Epidermal melanocyte (primary cell): Measurements from ENCODE around the gene SEMA3G.

Source experiments
- DNase-seq: peaks from one replicate; pipeline ENCODE4 v3.0.0; 2011; ENCODE audit warnings: low spot score; ENCODE audit not compliant: insufficient read length

Gene SEMA3G

DNA sequence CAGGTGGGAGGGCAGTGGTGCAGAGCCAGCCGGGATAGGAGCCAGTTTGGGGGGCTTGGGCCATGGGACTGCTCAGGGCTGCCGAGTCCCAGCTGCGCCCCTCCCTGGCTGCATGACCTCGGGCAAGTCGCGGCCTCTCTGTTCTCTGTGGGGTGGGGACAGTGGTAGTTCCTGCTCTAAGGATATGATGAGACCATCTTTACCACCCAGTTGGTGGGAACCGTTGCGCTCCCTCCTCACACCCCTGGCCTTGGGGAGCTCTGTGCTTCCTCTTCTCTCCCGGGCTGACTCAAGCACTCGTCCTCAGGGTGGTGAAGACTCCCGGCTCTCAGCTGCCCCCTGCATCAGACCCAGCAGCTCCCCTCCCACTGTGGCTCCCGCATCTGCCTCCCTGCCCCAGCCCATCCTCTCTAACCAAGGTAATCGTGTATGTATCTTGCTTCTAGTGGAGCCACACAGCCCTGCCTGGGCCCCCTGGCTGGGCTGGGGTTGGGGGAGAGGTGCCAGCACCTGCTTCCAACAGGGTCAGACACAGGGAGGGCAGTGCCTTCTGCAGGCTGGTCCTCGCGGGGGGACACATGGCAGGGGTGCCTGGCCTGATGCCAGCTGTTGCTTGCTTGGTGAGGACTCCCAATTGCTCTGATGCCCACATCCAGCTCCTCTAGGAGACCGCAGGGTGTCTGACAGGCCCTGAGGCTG is 35.1 kb upstream of the SEMA3G start:
- no peak for DNase-seq

DNA sequence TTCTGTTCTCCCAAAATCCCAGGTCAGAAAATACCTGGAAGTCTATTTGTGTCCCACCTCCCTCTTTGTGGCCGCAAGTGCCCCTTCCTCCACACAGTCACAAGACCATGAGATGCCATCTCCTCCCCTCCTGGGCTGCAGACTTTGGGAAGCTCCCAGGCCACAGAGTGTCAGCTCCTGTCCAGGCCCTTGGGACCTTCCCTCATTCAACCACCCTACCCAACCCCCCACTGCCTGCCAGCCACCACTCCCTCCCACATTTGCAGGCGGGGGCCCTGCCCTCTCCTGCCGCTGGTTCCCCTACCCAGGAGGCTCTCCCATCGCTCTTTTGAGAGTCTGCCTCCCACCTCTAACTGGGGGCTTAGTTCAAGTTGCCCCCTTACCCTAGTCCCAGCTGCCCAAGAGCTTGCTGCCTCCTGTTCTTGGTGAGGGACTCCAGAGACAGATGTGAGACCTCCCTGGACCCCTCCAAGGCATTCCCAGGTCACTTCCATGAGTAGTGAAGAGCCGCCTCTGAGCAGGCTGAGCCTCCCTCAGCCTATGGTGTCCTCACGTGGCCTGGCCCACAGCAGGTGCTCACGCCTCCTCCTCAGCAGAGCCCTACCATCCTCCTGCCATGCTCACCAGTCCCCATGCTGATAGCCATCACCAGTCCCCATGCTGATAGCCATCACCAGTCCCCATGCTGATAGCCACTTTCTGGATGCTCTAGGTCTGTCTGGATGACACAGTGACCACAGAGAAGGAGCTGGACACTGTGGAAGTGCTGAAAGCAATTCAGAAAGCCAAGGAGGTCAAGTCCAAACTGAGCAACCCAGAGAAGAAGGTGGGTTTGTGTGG is 34.4 kb upstream of the SEMA3G start:
- no peak for DNase-seq

DNA sequence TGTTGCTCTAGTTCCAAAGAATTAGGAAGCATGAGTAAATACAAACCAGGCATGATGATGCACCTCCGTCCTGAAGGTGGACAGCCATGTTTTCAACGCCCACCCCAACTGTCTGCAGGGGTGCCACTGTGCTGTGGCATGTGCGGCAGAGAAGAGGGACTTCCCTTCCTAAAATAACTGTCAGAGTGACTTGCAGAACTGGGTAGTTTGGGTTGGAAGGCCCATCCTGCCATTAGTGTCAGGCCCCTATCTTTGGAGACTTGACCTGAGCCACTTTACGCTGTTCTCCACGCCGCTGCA is 32.8 kb upstream of the SEMA3G start:
- DNase-seq, result no peak

DNA sequence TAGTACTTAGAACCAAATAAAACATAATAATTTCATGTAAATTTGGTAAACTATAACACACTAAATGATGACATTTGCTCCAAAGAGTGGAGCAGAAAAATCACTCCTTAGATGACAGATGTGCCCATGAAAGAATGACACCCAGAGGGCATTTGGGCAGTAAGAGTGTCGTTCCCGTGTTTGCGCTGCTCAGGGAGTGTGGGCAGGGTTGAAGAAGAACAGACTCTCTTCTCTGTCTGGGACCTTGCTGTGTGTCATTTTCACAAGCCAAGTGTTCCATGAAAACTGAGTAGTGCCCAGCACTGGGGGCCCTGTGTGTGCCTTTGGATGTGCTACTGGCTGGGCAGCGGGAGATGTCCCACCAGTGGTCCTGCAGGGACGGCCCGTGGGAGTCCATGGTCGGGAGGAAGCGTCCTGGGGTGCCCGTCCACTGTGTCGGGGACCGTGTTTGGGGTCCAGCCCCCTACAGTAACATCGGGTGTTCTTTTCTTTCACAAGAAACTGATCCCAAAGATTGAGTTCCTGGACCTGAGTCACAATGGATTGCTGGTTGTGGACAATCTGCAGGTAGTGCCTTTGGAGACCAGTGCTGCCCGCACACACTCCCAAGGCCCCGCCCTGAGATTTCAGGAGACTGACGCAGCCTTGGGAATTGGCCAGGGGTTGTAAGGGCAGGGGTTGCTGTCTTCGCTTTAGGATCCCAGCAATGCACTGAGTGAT is 32.3 kb upstream of the SEMA3G start:
- no peak for DNase-seq

DNA sequence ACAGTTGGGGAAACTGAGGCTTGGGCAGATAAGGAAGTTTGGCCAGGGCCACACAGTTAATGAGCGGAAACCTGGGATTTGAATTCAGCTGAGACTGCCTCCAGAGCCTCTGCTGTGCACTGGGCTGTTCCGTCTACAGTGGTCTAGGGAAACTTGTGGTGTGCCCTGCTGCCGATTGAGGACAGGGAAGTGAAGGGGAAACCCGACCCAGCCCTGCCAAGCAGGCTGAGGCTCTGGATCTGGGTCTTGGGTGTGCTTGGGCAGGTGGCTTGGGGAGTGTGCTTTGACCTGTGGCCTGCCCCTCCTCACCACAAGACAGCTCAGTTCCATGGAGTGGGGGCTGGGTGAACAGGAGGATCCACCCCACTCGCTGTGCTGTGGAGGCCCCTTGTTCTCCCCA is 28.1 kb upstream of the SEMA3G start:
- DNase-seq, result no peak

DNA sequence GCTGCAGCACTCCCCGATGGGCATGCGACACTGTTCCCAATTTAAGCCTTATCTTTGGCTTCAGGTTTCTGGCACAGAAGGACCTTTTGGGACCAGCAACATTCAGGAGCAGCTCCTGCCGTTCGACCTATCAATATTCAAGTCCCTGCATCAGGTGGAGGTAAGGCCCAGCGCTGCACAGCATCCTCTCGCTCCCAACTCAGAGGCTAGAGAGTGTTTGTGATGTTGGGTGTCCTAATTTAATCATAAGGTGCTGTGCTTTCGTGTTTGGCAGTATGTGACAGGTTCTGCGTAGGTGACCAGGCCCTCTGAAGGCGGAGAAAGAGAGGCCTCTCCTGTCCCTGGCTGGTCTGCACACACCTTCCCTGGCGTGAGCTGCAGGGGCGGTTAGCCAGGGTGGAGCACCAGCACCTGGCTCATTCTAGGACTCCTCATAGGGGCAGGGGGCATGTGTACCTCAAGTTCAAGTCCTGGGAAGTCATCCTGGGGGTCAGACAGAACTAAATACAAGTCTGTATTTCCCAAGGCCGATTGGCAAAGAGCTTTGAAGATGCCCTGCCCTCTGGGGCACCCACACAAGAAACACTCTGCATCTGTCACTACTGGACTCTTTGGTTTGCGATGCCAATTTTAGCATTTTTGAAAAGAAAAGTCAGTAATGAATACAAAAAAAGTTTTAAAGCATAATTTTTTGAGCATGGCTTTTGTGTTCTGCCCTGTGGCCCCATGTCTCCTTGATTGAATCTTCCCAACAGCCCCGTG is 27.5 kb upstream of the SEMA3G start:
- no peak for DNase-seq

DNA sequence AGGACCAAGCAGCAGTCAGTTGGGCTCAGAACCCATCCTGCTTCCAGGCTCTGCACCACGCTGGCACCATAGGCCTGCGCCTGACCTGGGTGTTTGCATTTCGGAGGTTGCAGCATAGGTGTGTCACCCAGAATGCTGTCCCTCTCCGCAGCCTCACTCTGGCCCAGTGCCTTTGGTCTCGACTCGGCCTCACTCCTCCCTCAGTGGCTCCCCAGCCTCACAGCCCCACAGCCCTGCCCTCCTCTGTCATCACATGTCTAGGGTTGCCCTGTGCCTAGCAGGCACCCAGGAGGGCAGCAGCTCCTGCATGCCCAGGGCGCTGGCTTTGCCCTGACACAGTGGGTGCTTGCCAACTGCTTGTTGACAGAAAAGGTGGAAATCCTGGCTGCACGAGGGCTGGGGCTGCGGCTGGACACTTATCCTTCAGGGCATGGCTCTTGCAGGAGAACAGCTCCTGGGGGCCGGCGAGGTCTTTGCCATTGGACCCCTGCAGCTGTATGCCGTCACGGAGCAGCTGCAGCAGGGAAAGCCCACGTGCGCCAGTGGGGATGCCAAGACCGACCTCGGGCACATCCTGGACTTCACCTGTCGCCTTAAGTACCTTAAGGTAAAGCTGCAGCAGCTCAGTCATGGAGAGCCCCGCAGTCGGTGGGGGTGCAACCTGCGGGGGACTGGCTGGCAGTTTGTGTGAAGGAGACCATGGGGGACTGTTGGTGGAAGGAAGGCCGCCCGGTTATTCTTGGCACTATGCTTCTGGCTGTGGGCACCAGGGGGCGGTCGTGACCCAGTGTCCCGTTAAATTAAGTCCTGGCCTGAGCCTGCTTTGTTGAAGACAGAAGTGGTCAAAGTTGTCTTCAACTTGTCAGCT is 26.7 kb upstream of the SEMA3G start:
- peak; percentile 57 for DNase-seq

DNA sequence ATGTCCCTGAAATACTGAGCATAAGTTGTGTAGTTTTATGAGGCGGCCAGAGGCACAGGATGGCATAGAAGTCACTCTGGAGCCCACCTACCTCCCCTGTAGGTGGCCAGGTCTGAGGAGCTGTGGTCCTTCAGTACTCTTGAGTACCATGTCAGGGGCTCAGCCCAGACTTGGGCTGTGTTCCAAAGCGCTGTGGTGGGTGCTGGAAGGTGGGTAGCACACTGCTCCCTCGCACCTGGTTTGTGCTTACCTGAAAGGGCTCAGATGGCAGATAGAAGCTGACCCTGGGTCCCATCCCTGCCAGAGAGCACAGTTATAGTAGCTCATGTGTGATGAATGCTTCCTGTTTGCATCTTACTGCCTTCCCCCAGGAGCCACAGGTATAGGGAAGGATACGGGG is 26.0 kb upstream of the SEMA3G start:
- no peak for DNase-seq

DNA sequence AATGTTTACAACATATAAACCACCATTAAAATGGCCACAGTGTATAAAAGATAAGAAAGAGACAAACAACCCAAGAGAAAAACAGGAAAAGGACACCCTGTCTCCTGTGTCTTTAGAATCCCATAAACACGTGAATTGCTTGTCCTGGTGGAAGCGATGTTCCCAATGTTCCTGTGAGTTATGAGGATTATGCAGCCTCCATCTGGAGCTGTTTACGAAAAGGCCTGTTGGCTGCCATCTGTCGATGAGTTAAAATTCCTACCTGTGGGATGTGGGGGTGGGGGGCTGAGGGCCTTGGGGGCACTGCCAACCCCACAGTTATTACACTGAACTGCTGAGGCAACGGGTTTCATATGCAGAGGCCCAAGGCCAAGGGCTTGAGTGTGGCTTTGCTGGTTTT is 24.1 kb upstream of the SEMA3G start:
- no peak for DNase-seq

DNA sequence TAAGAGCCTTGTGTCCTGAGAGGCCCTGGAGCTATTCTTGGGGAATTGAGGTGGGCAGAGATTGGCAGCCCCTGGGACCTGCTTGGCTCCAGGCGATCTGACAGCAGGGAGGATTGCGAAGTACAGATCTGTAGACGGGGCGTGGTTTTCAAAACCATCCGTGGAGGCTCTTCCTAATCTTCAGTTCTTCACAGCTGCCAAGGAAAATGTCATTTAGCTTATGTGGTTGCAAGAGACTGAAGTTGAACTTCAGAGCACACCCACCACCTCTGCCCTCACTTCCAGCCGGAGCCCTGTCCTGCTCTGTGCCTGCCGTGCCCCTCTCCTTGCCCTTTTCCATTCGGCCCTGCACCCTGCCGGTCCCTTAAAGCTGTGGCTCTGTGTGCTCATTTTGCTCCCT is 23.4 kb upstream of the SEMA3G start:
- no peak for DNase-seq

DNA sequence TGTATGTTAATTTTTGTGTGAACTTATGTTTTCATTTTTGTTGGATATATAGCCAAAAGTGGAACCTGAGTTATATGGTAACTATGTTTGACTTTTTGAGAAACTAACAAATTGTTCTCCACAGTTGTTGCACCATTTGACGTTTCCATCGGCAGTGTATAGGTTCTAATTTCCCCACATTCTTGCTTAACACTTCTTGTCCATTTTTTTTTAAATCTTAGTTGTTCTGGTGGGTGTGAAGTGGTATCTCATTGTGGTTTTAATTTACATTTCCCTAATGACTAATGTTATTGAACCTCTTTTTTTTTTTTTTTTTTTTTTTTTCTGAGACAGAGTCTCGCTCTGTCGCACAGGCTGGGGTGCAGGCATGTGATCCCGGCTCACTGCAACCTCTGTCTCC is 18.5 kb upstream of the SEMA3G start:
- DNase-seq, result no peak

DNA sequence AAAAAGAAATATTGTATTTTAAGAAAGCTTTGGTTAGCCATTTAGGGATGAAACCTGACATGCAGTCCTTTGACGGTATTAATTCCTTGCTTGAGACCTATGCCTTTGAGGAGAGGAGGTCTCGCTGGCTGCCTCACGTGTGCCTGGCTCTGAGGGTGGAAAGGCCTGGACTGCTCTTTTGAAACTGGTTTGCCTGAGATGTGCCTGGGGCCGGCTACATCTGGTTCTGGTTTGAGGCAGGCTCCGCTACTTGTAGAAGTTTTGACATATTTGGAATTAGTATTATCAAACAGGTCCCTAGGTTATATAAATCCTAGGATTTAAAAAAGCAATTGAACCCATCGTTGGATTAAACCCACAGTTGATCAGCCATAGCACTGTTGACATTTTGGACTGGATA is 17.0 kb upstream of the SEMA3G start:
- no peak for DNase-seq

DNA sequence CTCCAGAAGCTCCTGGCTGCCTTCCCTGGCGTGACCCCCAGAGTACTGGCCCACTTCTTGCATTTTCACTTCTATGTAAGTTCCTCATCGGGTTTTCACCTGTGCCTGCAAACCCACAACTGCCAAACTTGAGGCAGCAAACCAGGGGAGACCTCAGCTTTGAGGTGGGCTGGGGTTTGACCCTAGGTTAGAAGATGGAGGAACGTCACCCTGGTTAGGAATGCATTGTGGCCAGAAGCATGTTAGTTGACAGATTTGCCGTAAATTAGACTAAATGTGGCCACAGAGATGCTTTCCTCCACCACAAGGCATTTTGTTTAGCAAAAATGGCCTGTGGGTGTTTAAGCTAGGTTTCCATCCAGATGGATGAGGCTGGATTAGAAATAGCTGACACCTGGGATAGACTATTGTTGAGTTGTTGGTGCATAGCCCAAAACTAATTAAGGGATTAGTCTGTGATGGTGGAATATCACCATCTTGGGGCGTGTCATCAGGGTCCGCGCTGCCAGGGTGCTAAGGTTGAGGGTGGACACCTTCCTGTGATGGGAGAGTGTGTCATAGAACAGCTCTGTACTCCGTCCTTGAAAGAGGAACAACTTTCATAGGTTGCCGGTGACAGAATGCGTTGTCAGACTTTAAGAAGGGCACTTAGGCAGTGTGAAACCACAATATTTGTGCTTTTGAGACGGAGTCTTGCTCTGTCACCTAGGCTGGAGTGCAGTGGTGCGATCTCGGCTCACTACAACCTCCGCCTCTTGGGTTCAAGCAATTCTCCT is 14.1 kb upstream of the SEMA3G start:
- no peak for DNase-seq

DNA sequence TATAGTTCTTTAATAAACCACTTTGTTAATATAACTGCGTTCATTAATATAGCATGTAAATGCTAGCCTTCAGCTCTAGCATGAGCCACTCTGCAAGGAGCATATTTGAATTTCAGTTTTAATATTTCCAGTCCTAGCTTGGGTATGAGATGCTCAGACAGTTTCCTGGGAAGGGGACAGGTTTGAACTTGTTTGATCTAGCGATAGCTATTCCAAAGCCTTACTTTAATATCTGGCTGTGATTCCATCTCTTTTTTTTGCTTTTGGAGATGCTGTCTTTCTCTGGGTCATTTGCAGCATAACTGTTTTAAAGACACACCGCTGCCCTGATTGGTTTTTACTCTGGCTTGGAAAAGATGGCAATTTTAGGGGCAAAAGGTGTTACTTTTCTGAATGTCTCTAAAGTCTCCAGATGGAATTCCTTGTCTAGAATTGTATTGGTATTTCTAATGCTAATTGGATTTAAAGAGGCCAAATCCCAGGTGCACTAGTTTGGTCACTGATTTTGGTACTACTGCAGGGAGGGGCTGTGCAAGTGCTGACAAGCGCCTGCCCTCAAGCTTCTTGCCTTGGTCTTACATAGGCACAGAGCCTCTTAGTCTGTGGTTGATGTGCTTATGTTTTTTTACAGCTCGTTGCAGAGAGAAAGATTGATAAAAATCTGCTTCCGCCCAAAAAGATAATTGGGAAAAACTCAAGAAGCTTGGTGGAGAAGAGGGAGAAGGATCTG is 13.3 kb upstream of the SEMA3G start:
- no peak for DNase-seq

DNA sequence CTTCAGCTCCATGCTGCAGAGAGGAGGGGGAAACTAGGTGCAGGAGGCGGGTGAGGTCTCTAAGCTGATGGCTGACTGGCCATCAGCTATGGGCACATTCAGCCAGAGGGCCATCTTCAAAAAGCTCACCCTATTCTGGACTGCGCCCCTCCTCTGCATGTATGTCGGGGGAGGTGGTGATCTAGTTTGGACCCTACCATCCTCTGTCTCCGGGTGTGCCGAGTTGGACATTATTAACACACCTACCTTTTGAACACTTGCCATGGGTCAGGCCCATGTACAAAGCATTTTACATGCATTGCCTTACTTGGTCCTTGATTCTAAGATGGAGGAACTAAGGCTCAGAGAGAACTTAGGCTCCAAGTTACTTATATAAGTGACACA is 11.9 kb upstream of the SEMA3G start:
- DNase-seq, result no peak

DNA sequence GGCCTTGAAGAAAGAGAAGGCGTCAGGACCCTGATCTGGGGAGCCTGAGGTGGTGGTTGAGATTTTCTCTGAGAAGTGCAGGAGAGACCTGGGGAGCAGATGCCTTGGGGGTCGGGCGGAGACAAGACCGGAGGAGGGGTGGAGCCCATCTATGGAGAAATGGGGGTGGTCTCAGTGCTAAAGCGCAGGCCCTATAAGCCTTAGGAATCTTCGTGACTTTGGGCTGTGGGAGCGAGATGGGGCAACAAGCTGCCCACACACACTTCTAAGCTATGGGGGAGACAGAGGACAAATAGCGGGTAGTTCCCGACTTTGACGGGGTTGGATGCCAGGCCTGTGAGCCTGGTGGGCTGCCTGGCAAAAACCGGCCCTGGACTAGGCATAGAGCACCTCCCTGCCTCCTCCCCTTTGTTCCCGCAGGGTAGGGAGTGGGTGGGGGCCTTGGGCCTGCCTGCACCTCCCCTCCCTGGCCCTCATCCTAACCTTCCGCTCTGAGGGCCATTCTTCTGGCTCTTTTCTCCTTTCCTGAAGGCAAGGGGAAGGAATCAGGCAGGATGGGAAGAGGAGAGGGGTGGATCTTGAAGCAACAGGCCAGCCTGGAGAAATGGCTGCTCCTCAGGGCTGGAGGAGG is 11.4 kb upstream of the SEMA3G start:
- peak; percentile 49 for DNase-seq

DNA sequence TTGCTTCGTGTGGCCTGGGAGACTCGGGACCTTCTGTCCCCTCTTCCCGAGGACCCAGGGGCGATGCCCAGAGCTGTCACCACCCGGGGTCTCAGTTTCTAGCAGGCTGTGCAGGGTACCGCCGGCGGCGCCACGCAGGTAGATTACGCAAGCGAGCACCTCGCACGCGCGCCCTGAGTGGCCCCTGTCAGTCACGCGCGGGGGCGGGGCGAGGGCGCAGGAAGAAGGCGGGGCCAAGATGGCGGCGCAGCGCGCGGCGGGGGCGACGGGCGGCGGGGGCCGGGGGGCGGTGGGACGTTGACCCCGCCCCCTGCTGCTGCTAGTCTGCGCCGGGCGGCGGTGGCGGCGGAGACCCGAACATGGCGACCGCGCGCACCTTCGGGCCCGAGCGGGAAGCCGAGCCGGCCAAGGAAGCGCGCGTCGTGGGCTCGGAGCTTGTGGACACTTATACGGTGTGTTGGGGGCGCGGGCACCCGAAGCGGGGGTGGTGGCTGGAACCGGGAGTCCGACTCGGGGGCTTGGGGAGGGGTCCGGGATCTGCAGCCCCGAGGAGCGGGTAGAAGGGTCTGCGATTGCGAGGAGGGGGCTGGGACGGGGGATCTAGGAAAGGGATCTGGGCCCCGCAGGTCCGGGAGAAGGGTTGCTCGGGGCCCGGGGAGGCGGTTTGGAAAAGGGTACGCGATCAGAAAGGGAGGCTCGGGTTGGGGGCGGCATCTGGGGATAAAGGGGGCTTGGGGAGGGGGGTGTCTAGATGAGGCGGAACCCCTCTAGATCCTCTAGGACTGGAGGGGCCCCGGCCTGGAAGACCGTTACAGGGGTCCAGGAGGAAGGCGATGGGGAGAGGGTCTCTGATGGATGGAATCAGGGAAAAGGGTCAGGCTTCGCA is 10.6 kb upstream of the SEMA3G start, which contains the start of gene NISCH:
Gene NISCH, plus strand, starts transcription at position 322 of the 886 bp plus-strand sequence. Its CDS starts 38 bp downstream, at position 360.
- peak; percentile 78 for DNase-seq

DNA sequence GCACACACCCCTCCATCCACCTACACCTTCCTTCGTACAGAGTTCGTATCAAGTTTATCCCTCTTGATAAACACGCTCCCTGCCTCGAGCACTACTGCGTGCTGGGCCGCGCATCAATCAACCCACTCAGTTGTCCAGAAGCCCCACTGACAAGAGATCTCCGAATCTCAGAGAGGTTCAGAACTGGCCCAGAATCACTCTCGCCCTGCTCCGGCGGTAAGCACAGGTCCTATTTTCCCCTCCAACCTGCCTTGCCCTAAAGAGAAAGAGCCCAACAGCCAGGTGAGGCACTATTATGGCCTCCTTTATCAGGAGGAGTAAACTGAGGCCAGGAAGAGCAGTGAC is 10.0 kb upstream of the SEMA3G start:
- DNase-seq, result no peak
